Suprapubic skin (tissue), 4 donors: ENCODE measurements around the gene IL3. TPM values are rescaled to one million over a fixed set of nuclear protein-coding genes. Genes with fewer than 3 reads are reported as not detected.

ENCODE experiments used
- DNase-seq, 2 donors: peaks; one replicate each; pipeline ENCODE4 v3.0.0-alpha.2; 2019; ENCODE audit warnings: low spot score in 2 of 2
- H3K27ac ChIP-seq: fragments of 200-600 bp; sonication (generic); one replicate; pipeline ENCODE4 v1.5.1; 2019
- H3K27me3 ChIP-seq: fragments of 200-600 bp; sonication (generic); one replicate; pipeline ENCODE4 v1.5.1; 2019
- H3K36me3 ChIP-seq: fragments of 200-600 bp; sonication (generic); one replicate; pipeline ENCODE4 v1.5.1; 2019
- H3K4me1 ChIP-seq: fragments of 200-600 bp; sonication (generic); one replicate; pipeline ENCODE4 v1.5.1; 2019
- H3K4me3 ChIP-seq: fragments of 200-600 bp; sonication (generic); one replicate; pipeline ENCODE4 v1.5.1; 2019; ENCODE audit warnings: mild to moderate bottlenecking
- H3K9me3 ChIP-seq: fragments of 200-600 bp; sonication (generic); one replicate; pipeline ENCODE4 v1.5.1; 2019
- EP300 ChIP-seq: sonication (generic); formaldehyde crosslinking; IDR thresholded peaks from one replicate; pipeline ENCODE4 v1.6.1; 2017; ENCODE audit warnings: antibody characterized with exemption
- POLR2A ChIP-seq, 2 donors: fragments of 450-650 bp; IDR thresholded peaks; one replicate each; pipeline ENCODE4 v1.6.1; 2017; ENCODE audit warnings: antibody characterized with exemption in 2 of 2, mild to moderate bottlenecking in 2 of 2, moderate library complexity in 2 of 2
- POLR2AphosphoS5 ChIP-seq, 3 donors: sonication (generic); formaldehyde crosslinking; IDR thresholded peaks; one replicate each; pipeline ENCODE4 v1.6.1; 2017; ENCODE audit warnings: antibody characterized with exemption in 3 of 3
- WGBS: methylation state at CpG from one replicate; pipeline ENCODE4 v1.1.5; 2018; 5-methylcytosine and 5-hydroxymethylcytosine counted together
- total RNA-seq, 4 donors: library from RNA; depleted of rRNA; stranded (reverse); fragments of >200 nt; gene quantifications; one replicate each; pipeline ENCODE4 v1.1.0, GENCODE V29; 2016
- TF ChIP-seq, protein P1 (sequence below), 2 donors: fragments of 200-600 bp in 1 of 2; fragments of 450-650 bp in 1 of 2; sonication (generic) in 1 of 2; IDR thresholded peaks; one replicate each; pipeline ENCODE4 v1.5.1; 2016 to 2019; ENCODE audit warnings: antibody characterized with exemption in 2 of 2, mild to moderate bottlenecking in 1 of 2, moderate library complexity in 1 of 2

The IL3 gene
- total RNA-seq, 4 donors from 2014 or later: not detected

DNA sequence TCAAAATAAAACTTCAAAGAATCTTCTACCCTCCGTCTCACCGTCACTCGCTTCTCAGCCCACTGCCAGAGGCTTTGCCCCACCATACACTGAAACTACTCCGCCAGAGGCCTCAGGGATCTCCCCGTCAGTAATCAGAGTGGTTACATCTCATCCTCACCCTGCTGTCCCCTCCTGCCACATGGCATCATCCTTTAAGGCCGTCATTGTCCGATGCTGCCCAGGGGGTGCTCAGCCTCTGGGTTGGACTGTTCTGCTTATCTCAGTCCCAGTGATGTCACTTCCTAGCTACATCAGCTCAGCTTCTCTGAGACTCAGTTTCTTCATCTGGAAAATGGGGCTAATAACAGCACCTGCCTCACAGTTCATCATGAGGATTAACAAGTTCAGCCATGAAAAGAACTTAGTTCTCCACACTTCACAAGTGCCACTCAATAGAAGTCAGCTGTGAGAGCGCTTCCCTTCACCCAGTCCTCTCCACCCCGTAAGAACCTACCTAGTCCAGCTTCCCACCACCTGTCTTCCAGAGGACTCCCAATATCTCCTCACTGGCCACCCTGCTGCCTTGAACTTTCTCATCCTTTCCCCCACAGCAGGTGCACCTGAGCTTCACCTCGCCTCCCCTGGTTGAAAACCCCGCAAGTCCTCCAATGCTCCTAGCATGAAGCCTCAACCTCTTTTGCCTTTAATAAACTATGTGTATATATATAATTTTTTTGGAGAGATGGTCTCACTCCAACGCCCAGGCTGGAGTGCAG is 2.8 kb upstream of the IL3 start:
- Histone ChIP-seq H3K27ac (no peak overlapping the region), H3K4me1 (no peaks in the 10 kb centered on the region), H3K4me3 (no peak overlapping the region), H3K27me3 (no peaks in the 10 kb centered on the region), H3K36me3 (no peaks in the 10 kb centered on the region), H3K9me3 (no peaks in the 10 kb centered on the region)
- TF ChIP-seq POLR2A (IDR thresholded peaks at IDR 0.05) (no peak), EP300 (no peak), POLR2AphosphoS5 (IDR thresholded peaks at IDR 0.05) (no peak)
- TF ChIP-seq, protein P1, sequence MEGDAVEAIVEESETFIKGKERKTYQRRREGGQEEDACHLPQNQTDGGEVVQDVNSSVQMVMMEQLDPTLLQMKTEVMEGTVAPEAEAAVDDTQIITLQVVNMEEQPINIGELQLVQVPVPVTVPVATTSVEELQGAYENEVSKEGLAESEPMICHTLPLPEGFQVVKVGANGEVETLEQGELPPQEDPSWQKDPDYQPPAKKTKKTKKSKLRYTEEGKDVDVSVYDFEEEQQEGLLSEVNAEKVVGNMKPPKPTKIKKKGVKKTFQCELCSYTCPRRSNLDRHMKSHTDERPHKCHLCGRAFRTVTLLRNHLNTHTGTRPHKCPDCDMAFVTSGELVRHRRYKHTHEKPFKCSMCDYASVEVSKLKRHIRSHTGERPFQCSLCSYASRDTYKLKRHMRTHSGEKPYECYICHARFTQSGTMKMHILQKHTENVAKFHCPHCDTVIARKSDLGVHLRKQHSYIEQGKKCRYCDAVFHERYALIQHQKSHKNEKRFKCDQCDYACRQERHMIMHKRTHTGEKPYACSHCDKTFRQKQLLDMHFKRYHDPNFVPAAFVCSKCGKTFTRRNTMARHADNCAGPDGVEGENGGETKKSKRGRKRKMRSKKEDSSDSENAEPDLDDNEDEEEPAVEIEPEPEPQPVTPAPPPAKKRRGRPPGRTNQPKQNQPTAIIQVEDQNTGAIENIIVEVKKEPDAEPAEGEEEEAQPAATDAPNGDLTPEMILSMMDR (IDR thresholded peaks at IDR 0.05): no peak
- WGBS: 83% methylated on average over 12 of the region's 12 CpGs
- no peak for DNase-seq

GRCh38 chr5:132058646-132059042 is 1.8 kb upstream of the IL3 start:
- DNase-seq: peak in 1 of 2 donors; percentile 50
- H3K36me3 ChIP-seq: no peaks in the 10 kb centered on the region
- H3K4me1 ChIP-seq: no peaks in the 10 kb centered on the region
- no peak overlapping the region for H3K4me3 ChIP-seq
- WGBS: 93% methylated on average over 7 of the region's 7 CpGs
- H3K27me3 ChIP-seq: no peaks in the 10 kb centered on the region
- no peak overlapping the region for H3K27ac ChIP-seq
- TF ChIP-seq POLR2AphosphoS5 (IDR thresholded peaks at IDR 0.05) (no peak), EP300 (no peak), POLR2A (IDR thresholded peaks at IDR 0.05) (no peak)
- TF ChIP-seq, protein P1 (IDR thresholded peaks at IDR 0.05): no peak
- no peaks in the 10 kb centered on the region for H3K9me3 ChIP-seq

- Histone ChIP-seq H3K9me3 (no peaks in the 10 kb centered on the region), H3K36me3 (no peaks in the 10 kb centered on the region), H3K4me3 (no peak overlapping the region), H3K4me1 (no peaks in the 10 kb centered on the region), H3K27ac (no peak overlapping the region), H3K27me3 (no peaks in the 10 kb centered on the region)
- TF ChIP-seq POLR2A (IDR thresholded peaks at IDR 0.05): no peak
- no peak for TF ChIP-seq EP300
- no peak for TF ChIP-seq POLR2AphosphoS5 (IDR thresholded peaks at IDR 0.05)
- TF ChIP-seq, protein P1 (IDR thresholded peaks at IDR 0.05): no peak
- peak; percentile 52 to 68 for DNase-seq
- 88% methylated on average over 9 of the region's 9 CpGs for WGBS
These were observed 1.3 kb upstream of the IL3 start for GRCh38 chr5:132059043-132059695.

GRCh38 chr5:132059696-132060500 is 557 bp upstream of the IL3 start:
- 91% methylated on average over 12 of the region's 13 CpGs for WGBS
- Histone ChIP-seq H3K27ac (no peak overlapping the region), H3K9me3 (no peaks in the 10 kb centered on the region), H3K36me3 (no peaks in the 10 kb centered on the region), H3K27me3 (no peaks in the 10 kb centered on the region), H3K4me1 (no peaks in the 10 kb centered on the region), H3K4me3 (no peak overlapping the region)
- TF ChIP-seq POLR2A (IDR thresholded peaks at IDR 0.05): no peak
- no peak for TF ChIP-seq POLR2AphosphoS5 (IDR thresholded peaks at IDR 0.05)
- no peak for TF ChIP-seq EP300
- TF ChIP-seq, protein P1 (IDR thresholded peaks at IDR 0.05): no peak
- DNase-seq: peak; percentile 40 to 63
